ENCODE measurements around the gene CKM. TPM values are rescaled to one million over a fixed set of nuclear protein-coding genes. Genes with fewer than 3 reads are reported as not detected.

The CKM gene
- total RNA-seq: not detected in 2 replicates

DNA sequence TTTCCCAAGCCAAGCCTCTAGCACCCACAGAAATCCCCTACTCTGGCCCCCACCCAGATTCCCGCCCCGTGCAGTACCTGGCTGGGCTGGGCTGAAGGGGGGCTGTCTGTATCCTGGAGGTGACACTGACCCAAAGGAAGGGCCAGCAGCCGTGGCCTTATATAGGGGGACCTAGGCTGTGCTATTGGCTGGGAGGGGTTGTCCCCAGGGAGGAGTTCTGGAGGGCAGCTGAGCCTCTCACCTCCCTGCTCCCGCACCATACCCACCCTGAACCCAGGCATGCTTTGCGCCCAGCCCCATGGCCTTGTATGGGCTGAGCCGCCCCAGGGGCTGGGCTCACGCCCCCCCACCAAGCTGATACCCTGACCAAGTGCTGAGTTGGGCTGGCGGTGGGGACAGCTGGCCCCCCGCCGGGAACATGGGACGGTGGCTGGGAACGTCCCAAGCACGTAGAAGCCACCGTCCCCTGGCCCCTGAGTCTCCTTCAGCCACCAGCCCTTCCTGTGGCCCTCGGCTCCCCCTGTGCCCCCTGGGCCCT, at the start of gene CKM:
CKM (minus strand) TSS at position 132 of the 538 bp plus-strand sequence. CDS start 3,162 bp downstream, outside the sequence.
- no peak for DNase-seq (ENCODE audit: low spot score)
- H3K4me3 Mint-ChIP-seq: no peak within 1 kb of the TSS

DNA sequence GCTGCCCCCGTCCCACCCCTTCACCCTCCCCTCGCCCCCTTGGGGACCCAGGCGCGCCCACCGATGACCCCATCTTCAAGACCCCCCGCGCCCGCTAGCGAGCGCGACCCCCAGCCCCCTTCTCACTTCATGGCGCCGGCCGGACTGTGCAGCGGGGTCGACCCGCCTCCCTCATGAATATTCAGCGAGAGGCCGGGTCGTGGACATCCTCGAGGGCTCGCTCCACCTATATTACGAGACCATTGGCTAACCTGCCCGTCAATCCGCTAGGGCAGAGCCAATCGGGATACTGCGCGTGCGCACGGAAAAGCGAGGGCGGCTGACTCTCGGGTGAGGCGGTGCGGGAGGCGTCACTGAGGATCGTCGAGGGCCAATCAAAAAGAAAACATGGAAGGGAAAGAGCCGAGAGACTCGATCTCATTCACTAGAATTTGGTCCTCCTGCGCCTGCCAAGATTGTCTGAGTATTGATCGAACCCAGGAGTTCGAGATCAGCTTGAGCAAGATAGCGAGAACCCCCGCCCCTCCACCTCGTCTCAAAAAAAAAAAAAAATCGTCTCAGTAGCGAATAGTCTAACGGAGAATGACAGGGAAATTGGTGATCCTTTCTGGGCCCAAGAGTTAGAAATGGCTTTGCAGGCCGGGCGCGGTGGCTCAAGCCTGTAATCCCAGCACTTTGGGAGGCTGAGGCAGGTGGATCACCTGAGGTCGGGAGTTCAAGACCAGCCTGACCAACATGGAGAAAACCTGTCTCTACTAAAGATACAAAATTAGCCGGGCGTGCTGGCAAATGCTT, 47.9 kb upstream of the CKM start, which contains the start of gene ERCC2:
ERCC2 (minus strand) TSS at position 164 of the 795 bp plus-strand sequence; CDS start at position 131, 33 bp downstream.
- peak within 1 kb of the TSS; percentile 89 for H3K4me3 Mint-ChIP-seq
- peak; percentile 100 for DNase-seq (ENCODE audit: low spot score)
- intact Hi-C loops (cut with micrococcal nuclease): loop anchor here (1.0 to 2.0 kb wide), 7 partner anchors 30 to 368 kb away; partner anchors contain the start of genes BLOC1S3, KLC3, MARK4 and PPP1R13L
- no peaks in the 10 kb centered on the region for H3K27me3 Mint-ChIP-seq (ENCODE audit: insufficient read depth)
- peaks cover 15% of the 10 kb centered on the region for H3K4me1 Mint-ChIP-seq (ENCODE audit: low read depth)
- peak within 1 kb of the TSS; percentile 95 for H3K27ac Mint-ChIP-seq
- peaks cover 4% of the 10 kb centered on the region for H3K36me3 Mint-ChIP-seq (ENCODE audit: low read depth)
- H3K9me3 Mint-ChIP-seq: no peaks in the 10 kb centered on the region

More for the DNA sequence above, at the start of gene CKM:
- no peaks in the 10 kb centered on the region for H3K4me1 Mint-ChIP-seq (ENCODE audit: low read depth)
- H3K27me3 Mint-ChIP-seq (ENCODE audit: insufficient read depth): peaks cover 25% of the 10 kb centered on the region
- no peaks in the 10 kb centered on the region for H3K9me3 Mint-ChIP-seq
- intact Hi-C loops (cut with micrococcal nuclease): no loop called here
- H3K27ac Mint-ChIP-seq: no peak within 1 kb of the TSS
- H3K36me3 Mint-ChIP-seq (ENCODE audit: low read depth): no peaks in the 10 kb centered on the region

DNA sequence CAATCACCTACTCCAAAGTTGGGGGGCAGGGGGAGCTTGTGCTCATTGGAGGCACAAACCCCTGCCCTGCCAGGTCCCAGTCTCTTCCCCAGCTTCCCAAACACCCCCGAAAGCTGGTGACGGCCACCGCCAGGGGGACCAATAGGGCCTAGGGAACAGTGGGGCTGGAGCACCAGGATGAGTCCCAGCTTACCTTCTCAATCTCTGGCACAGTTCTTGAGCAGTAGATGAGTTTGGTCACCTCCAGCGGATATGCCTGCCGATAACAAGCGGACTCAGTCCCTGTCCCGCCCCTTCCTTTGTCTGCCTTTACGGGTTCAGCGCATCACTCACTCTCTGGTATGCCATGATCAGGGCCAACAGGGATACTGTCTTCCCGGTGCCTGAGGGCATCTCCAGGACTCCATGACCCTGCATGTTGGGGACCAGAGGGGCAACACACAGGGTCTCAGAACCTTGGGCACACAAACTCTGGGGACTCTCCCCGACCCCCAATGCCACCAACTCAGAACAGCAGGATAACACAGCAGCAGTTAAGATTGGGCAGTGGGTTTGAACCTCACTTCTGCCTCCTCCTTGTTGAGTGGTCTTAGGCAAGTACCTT, 46.2 kb upstream of the CKM start:
- Mint-ChIP-seq H3K27ac (no peak overlapping the region), H3K27me3 (ENCODE audit: insufficient read depth) (no peaks in the 10 kb centered on the region), H3K36me3 (ENCODE audit: low read depth) (peaks cover 4% of the 10 kb centered on the region), H3K4me3 (peak overlapping the region; percentile 73), H3K4me1 (ENCODE audit: low read depth) (peaks cover 15% of the 10 kb centered on the region), H3K9me3 (no peaks in the 10 kb centered on the region)
- no peak for DNase-seq (ENCODE audit: low spot score)
- intact Hi-C loops (cut with micrococcal nuclease): no loop called here

DNA sequence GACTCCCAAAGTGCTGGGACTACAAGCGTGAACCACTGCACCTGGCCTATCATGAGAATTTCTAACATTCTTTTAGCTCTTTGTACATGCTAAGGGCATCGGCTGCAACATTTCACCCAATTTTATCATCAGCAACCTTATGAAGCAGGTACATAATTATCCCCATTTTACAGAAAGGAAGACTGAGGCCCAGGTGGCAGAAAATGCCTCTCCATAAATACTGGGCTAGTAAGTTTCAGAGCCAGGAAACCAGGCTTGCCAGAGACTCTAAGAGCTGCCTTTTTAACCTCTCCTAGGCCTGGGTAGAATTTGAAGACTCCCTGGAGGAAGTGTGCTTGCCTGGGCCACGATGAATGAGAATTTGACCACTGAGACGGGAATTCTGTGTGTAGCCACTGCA, 45.5 kb upstream of the CKM start:
- H3K4me3 Mint-ChIP-seq: peak overlapping the region; percentile 37
- no peaks in the 10 kb centered on the region for H3K27me3 Mint-ChIP-seq (ENCODE audit: insufficient read depth)
- no peak overlapping the region for H3K27ac Mint-ChIP-seq
- no peaks in the 10 kb centered on the region for H3K9me3 Mint-ChIP-seq
- intact Hi-C loops (cut with micrococcal nuclease): no loop called here
- DNase-seq (ENCODE audit: low spot score): no peak
- peaks cover 15% of the 10 kb centered on the region for H3K4me1 Mint-ChIP-seq (ENCODE audit: low read depth)
- H3K36me3 Mint-ChIP-seq (ENCODE audit: low read depth): peaks cover 4% of the 10 kb centered on the region

DNA sequence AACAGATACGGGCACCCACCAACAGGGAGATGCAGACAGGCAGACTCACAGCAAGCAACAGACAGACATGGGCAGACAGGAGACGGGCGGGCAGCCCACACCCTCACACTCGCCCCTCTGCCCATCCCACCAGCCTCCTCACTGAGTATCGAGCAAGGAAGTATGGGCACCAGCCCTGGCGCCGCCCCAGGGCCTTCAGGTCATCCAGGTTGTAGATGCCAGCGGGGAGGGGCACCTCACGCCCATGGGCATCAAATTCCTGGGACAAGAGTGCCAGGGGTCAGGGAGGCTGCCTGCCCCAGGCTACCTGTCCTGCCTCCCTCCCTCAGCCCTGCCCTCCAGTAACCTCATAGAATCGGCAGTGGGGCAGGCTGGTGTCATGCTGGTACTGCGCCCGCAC, 42.0 kb upstream of the CKM start:
- H3K4me1 Mint-ChIP-seq (ENCODE audit: low read depth): peaks cover 11% of the 10 kb centered on the region
- H3K27ac Mint-ChIP-seq: no peak overlapping the region
- no peaks in the 10 kb centered on the region for H3K9me3 Mint-ChIP-seq
- no peak for DNase-seq (ENCODE audit: low spot score)
- H3K36me3 Mint-ChIP-seq (ENCODE audit: low read depth): peaks cover 9% of the 10 kb centered on the region
- H3K27me3 Mint-ChIP-seq (ENCODE audit: insufficient read depth): no peaks in the 10 kb centered on the region
- intact Hi-C loops (cut with micrococcal nuclease): no loop called here
- H3K4me3 Mint-ChIP-seq: no peak overlapping the region

DNA sequence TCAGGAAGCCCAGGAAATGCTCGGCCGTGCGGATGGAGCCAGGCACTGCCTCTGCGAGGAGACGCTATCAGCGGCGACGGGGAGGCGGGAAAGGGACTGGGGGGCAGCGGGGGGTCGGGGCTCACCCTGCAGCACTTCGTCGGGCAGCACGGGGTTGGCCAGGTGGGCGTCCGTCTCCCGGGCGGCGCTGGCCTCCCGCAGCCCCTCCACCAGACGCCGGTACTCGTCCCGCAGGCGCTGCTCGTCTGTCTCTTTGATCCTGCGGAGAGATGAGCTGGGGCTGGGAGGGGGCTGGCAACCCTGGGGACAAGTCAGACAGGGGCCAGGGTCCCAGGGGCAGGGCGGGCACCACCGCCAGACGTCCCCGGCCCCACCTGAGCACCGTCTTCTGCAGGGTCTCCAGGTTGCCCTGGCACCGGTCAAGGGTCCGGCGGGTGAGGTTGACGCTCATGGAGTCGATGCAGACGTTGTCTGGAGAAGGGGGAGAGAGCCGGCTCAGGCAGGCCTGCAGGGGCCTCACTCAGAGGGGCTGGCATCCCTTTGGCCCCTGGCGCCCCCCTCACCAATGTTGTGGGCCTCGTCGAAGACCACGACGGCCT, 41.3 kb upstream of the CKM start:
- H3K36me3 Mint-ChIP-seq (ENCODE audit: low read depth): peaks cover 9% of the 10 kb centered on the region
- H3K9me3 Mint-ChIP-seq: no peaks in the 10 kb centered on the region
- no peak overlapping the region for H3K4me3 Mint-ChIP-seq
- intact Hi-C loops (cut with micrococcal nuclease): no loop called here
- no peaks in the 10 kb centered on the region for H3K27me3 Mint-ChIP-seq (ENCODE audit: insufficient read depth)
- H3K4me1 Mint-ChIP-seq (ENCODE audit: low read depth): peaks cover 8% of the 10 kb centered on the region
- no peak for DNase-seq (ENCODE audit: low spot score)
- no peak overlapping the region for H3K27ac Mint-ChIP-seq

DNA sequence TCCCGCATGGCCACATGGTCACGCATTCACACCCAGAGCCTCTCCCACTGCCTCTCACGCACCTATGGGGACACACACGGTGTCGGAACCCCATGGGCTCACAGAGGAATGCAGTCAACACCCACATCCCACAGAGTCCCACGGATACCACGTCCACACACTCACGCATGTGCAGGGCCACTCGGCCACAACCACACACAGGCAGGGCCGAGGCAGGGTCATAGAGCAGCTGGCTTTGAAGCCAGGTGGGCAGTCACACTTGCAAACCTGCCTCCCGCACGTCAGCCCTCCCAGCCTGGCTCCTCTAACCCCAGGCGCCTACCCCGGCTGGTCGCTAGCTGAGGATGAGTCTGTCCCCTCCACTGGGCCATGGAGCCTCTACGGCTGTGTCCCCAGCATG, 39.6 kb upstream of the CKM start:
- H3K9me3 Mint-ChIP-seq: no peaks in the 10 kb centered on the region
- no peak overlapping the region for H3K27ac Mint-ChIP-seq
- no peak for DNase-seq (ENCODE audit: low spot score)
- no peak overlapping the region for H3K4me3 Mint-ChIP-seq
- H3K4me1 Mint-ChIP-seq (ENCODE audit: low read depth): no peaks in the 10 kb centered on the region
- H3K27me3 Mint-ChIP-seq (ENCODE audit: insufficient read depth): no peaks in the 10 kb centered on the region
- intact Hi-C loops (cut with micrococcal nuclease): no loop called here
- H3K36me3 Mint-ChIP-seq (ENCODE audit: low read depth): peaks cover 11% of the 10 kb centered on the region

DNA sequence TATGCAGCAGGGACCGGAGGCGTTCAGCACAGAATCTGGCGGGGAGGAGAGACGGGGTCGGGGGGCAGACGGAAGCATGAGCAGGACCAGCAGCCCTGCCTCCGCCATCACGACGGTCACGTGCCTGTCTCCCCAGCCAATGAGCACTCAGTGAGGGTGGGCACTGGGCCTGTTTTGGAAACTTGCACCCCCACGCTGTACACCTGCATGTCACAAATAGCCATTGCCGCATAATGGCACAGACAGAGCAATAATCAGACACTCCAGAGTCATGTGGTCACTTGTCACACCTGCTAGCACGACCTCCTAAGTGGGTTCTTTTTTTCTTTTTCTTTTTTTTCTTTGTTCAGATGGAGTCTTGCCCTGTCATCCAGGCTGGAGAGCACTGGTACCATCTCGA, 38.9 kb upstream of the CKM start:
- no peak for DNase-seq (ENCODE audit: low spot score)
- intact Hi-C loops (cut with micrococcal nuclease): no loop called here
- no peaks in the 10 kb centered on the region for H3K4me1 Mint-ChIP-seq (ENCODE audit: low read depth)
- H3K36me3 Mint-ChIP-seq (ENCODE audit: low read depth): peaks cover 12% of the 10 kb centered on the region
- H3K4me3 Mint-ChIP-seq: no peak overlapping the region
- no peaks in the 10 kb centered on the region for H3K9me3 Mint-ChIP-seq
- no peaks in the 10 kb centered on the region for H3K27me3 Mint-ChIP-seq (ENCODE audit: insufficient read depth)
- no peak overlapping the region for H3K27ac Mint-ChIP-seq

DNA sequence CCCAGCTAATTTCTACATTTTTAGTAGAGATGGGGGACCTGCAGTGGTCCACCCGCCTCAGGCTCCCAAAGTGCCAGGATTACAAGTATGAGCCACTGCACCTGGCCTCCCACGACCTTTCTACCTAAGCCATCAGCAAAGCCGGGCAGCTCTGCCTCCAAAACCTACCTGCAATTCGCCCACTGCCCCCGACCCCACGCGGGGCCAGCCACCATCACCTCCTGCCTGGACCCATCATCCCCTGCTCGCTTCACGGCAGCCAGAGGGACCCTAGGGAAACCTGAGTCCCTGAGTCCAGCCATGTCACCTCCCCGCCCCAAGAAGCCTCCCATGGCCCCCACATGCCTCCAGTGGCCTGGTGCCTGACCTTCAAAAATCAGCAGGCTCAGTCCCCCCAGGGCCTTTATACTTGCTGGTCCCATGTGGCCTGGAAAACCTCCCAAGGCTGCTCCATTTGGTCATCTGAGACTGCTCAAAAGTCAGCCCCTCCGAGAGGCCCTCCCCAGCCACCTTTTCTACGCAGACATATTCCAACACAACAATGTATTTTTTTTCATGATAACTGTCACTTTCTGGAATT, 35.6 kb upstream of the CKM start:
- H3K4me1 Mint-ChIP-seq (ENCODE audit: low read depth): no peaks in the 10 kb centered on the region
- H3K36me3 Mint-ChIP-seq (ENCODE audit: low read depth): peaks cover 24% of the 10 kb centered on the region
- no peak overlapping the region for H3K4me3 Mint-ChIP-seq
- intact Hi-C loops (cut with micrococcal nuclease): no loop called here
- no peak for DNase-seq (ENCODE audit: low spot score)
- no peaks in the 10 kb centered on the region for H3K9me3 Mint-ChIP-seq
- H3K27ac Mint-ChIP-seq: no peak overlapping the region
- H3K27me3 Mint-ChIP-seq (ENCODE audit: insufficient read depth): no peaks in the 10 kb centered on the region

DNA sequence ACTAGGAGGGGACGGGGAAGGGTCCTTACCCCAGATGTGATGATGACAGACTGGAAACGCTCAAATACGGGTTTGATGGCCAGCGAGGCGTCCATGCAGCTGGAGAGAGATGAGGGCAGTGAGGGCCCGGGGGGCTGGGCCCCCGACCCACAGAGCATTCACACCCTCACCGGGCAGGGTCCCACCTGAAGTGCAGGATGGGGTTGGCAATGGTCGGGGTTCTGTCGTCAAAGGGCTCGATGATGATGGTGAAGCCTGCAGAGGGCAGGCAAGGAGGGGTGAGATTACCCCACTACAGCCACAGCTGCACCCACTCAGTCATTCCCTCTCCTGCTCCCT, 34.7 kb upstream of the CKM start:
- Mint-ChIP-seq H3K27ac (no peak overlapping the region), H3K27me3 (ENCODE audit: insufficient read depth) (no peaks in the 10 kb centered on the region), H3K4me1 (ENCODE audit: low read depth) (no peaks in the 10 kb centered on the region), H3K9me3 (no peaks in the 10 kb centered on the region), H3K36me3 (ENCODE audit: low read depth) (peaks cover 24% of the 10 kb centered on the region), H3K4me3 (no peak overlapping the region)
- intact Hi-C loops (cut with micrococcal nuclease): no loop called here
- DNase-seq (ENCODE audit: low spot score): no peak

DNA sequence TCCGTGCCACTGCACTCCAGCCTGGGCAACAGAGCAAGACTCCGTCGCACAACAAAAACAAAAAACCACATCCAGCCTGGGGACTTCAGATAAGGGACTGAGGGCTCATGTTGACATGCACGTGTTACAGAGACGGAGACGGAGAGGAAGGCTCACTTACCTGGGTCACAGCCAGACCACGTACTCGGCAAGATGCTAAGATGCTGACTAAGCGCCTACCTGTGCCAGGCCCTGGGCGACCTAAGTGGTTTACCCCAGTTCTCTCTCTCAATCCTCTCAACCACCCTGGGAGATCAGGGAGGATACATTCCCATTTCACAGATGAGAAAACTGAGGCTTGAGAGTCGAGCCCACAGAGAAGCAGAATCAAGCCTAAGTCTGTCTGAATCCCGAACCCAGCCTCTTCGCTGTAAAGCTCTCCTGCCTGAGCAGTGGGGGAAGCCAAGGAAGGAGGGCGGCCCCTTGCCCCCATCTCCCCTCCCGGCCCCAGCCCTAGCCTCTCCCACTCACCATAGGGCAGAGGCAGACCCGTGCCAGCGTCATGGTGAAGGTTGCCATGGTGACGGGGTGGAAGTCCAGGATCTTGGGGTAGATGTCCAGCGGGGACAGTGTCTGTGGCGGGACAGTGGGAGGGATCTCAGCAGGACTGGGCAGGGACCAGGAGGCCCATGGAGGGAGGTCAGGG, 34.2 kb upstream of the CKM start:
- Mint-ChIP-seq H3K27me3 (ENCODE audit: insufficient read depth) (no peaks in the 10 kb centered on the region), H3K36me3 (ENCODE audit: low read depth) (peaks cover 24% of the 10 kb centered on the region), H3K4me3 (no peak overlapping the region), H3K9me3 (no peaks in the 10 kb centered on the region), H3K27ac (no peak overlapping the region), H3K4me1 (ENCODE audit: low read depth) (no peaks in the 10 kb centered on the region)
- intact Hi-C loops (cut with micrococcal nuclease): no loop called here
- no peak for DNase-seq (ENCODE audit: low spot score)

DNA sequence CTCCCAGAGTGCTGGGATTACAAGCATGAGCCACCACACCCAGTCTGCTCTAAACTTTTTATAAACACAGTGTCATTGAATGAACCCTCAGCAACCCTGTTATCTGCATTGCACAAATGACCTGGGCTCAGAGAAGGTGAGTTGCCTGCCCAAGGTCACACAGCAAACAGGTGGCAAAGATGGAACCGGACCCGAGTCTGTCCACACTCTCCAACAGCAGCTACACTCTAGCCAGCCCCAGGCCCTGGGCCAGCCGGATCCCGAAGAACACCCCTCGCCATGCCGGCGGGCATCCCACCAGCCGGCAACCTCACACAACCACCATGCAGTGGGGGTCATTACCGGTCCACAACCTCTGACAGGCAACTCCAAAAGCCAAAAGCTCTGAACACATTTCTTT, 33.2 kb upstream of the CKM start:
- Mint-ChIP-seq H3K4me3 (no peak overlapping the region), H3K27ac (no peak overlapping the region), H3K36me3 (ENCODE audit: low read depth) (peaks cover 19% of the 10 kb centered on the region), H3K27me3 (ENCODE audit: insufficient read depth) (no peaks in the 10 kb centered on the region), H3K4me1 (ENCODE audit: low read depth) (no peaks in the 10 kb centered on the region), H3K9me3 (no peaks in the 10 kb centered on the region)
- intact Hi-C loops (cut with micrococcal nuclease): no loop called here
- no peak for DNase-seq (ENCODE audit: low spot score)
